HG02642 (cell line): ENCODE measurements around the gene KLHL17.

Source experiments
- ATAC-seq: cut with Tn5 transposase; IDR thresholded peaks from one replicate; pipeline ENCODE4 v1.9.1; 2021; ENCODE audit warnings: mild to moderate bottlenecking; ENCODE audit not compliant: unreplicated experiment, poor library complexity

Gene KLHL17

DNA sequence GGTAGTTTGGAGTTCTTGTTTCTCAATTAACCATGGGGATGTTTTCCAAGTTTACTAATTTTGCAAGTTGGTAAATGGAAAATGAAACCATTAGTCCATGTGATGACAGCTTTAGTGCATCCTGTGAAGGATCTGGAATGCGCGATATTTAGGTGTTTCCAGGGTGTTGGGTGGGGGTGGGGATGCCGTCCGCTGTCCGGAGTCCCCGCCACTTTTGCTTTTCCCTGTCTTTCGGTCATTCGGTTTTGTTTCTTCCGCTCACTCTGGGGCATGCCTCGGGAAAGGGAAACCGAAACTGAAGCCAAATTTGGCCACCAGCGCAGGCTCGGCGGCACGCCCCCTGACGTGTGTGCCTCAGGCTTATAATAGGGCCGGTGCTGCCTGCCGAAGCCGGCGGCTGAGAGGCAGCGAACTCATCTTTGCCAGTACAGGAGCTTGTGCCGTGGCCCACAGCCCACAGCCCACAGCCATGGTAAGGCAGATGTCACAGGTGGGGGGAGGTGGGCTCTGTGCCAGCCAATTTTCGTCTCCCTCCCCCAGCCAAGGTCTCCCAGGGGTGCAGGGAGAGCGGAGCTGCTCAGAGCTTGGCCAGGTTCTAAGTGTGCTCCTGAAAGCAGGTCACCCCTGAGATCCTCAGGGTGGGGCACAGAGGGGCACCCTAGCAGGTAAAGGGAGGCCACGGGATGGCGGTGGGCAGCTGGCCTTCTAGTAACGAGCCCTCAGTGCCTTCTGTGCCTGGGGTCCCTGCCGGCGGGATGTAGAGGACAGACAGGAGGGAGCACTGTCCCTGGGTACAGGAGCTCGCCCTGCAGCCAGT lies 52.9 kb downstream of the KLHL17 start, which contains the start of gene ISG15:
TSS of gene ISG15 (plus strand) at position 393 of the 817 bp plus-strand sequence. CDS start at position 470, 77 bp downstream.
- peak; percentile 84 for ATAC-seq

DNA sequence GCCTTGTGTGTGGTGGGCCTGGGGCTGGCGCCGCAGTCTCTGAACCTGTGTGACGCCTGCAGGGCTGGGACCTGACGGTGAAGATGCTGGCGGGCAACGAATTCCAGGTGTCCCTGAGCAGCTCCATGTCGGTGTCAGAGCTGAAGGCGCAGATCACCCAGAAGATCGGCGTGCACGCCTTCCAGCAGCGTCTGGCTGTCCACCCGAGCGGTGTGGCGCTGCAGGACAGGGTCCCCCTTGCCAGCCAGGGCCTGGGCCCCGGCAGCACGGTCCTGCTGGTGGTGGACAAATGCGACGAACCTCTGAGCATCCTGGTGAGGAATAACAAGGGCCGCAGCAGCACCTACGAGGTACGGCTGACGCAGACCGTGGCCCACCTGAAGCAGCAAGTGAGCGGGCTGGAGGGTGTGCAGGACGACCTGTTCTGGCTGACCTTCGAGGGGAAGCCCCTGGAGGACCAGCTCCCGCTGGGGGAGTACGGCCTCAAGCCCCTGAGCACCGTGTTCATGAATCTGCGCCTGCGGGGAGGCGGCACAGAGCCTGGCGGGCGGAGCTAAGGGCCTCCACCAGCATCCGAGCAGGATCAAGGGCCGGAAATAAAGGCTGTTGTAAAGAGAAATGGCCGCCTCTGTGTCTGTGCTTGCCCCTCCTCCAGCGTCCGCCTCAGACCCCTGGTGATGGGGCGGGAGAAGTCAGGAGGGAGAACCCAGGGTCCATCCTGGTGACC lies 53.7 kb downstream of the KLHL17 start:
- ATAC-seq, result no peak

DNA sequence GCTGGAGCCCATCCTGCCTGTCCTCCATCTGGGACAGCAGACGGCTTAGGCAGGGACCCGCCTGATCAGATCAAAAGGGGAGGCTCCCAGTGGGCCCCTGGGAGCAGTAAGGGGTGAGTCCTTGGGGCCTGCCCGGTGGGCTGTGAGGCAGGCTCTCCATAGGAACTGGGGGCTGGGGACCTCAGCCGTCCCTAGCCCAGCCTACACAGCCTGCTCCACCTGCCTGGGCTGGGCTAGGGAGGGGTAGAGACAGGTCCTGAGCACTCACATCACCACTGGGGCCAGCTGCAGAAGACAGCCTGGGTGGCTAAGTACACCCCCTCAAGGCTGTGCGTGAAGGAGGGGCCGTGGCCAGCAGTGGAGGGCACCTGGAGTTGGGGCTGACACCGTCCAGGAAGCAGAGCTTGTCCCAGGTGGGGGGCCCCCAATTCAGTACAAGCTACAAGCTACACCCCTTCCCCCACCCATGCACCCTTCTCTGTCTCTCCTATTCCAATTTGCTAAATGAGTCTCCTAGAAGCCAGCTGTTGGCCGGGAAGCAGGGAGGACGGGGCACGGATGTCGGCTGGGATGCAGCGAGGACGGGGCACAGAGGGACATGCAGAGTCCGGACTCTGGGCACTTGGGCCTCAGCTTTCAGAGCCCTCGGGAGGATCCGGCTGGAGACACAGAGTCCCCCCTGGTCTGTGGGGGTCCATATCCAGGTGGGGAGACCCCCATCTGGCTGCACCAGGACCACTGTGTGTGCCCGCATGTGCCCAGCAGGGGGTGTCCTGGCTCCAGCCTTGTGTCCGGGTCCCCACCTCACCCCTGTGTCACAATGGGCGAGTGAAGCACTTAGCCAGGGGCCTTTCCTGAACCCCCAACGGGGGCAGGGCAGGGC lies 54.7 kb downstream of the KLHL17 start:
- ATAC-seq, result no peak
